Cardiac septum (tissue), 1 donor: Measurements from ENCODE around the gene PRPH. TPM values are rescaled to one million over a fixed set of nuclear protein-coding genes. Genes with fewer than 3 reads are reported as not detected.
"Not testable (repeated sequence)": the region's sequence is repeated elsewhere in the genome, so short reads cannot be mapped to it uniquely, and the experiment has no call there.

Experiments used
- DNase-seq: peaks from one replicate; pipeline ENCODE4 v3.0.0-alpha.2; 2020; ENCODE audit warnings: low spot score
- intact Hi-C: fragments of 100-400 bp; cut with DNase I; formaldehyde crosslinking; loops from one replicate; pipeline ENCODE4 v1.14.0; 2022
- total RNA-seq: library from RNA; stranded (reverse); fragmentation: NEBNext Ultra II Directional; extraction: Animal tissue kit (Norgen Biotek cat#: 25700); gene quantifications from one replicate; pipeline ENCODE4 v1.2.1, GENCODE V29; 2021
- donor health status: DM: no; HTN: no; CAD: no.

PRPH gene
- total RNA-seq, 1 donor from 2014 or later, result 0.38 TPM

GRCh38 chr12:49296836-49297694, 2.1 kb downstream of the PRPH start:
- intact Hi-C loops, result no loop called here
- DNase-seq, result no peak

DNA sequence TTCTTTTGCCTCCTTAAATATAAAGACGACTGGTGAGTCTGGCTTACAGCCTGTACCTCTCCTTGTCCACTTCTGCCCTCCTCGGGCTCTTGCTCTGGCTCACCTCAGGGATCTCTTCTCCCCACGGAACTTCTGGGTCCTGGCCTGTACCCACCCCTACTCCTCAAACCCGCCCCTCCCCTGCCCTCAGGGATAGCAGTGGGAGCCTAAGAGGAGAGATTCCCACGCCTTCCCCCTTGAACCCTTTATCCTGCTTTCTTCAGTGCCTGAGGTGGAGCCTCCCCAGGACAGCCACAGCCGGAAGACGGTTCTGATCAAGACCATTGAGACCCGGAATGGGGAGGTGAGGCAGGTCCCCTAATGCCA, 2.7 kb downstream of the PRPH start:
- intact Hi-C loops, result no loop called here
- no peak for DNase-seq

GRCh38 chr12:49298160-49298559, 3.2 kb downstream of the PRPH start:
- no peak for DNase-seq
- intact Hi-C loops, result no loop called here

- no peak for DNase-seq
- intact Hi-C loops, result no loop called here
Measured at GRCh38 chr12:49301760-49302159, 6.8 kb downstream of the PRPH start.

- DNase-seq, result no peak
Measured at GRCh38 chr12:49304161-49304560, 9.2 kb downstream of the PRPH start.

DNA sequence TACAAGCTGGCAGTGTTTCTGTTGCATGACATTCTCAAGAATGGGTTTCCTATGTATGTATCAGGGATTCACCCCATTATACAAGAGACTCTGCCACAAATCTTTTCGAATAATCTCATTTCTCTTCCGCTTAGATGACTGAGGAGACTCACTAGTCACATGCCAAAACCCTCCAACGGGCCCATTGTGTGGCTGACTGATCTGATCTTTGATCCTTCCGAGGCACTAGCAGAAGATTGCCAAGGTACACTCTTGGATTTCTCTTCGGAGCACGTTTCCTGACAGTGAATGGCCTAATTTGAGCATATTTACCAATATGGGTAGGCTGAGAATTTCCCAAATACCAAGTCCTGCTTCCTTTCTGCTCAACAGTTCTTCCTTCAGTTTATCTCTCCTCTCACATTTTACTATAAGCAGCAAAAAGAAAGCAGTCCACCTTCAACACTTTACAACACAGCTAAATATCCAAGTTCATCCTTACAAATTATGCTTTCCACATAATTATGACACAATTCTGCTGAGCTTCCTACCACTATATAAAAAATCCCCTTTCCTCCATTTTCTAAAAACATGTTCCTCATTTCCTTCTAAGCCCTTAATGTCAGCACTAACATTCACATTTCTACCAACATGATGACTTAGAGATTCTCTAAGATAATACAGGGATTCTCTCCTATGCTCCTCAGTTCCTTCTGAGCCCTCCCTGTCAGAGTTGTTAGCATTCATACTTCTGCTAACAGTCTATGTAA, 11.0 kb downstream of the PRPH start:
- no peak for DNase-seq
- intact Hi-C loops, result no loop called here

More at GRCh38 chr12:49304161-49304560, 9.2 kb downstream of the PRPH start:
- intact Hi-C loops, result no loop called here

DNA sequence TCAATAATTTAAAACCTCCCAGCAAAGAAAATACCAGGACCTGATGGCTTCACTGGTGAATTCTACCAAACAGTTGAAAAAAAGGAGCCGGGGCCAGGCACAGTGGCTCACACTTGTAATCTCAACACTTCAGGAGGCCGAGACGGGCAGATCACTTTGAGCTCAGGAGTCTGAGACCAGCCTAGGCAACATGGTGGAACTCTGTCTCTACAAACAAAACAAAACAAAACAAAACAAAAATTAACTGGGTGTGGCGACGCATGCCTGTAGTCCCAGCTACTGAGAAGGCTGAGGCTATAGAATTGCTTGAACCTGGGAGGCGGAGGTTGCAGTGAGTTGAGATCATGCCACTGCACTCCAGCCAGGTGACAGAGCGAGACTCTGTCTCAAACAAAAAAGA, 14.4 kb downstream of the PRPH start:
- intact Hi-C loops, result no loop called here
- no peak for DNase-seq

- DNase-seq, intact Hi-C loops: not testable (repeated sequence)
Measured at GRCh38 chr12:49310451-49311000, 15.6 kb downstream of the PRPH start.

- no peak for DNase-seq
- intact Hi-C loops, result no loop called here
Measured at GRCh38 chr12:49314811-49315210, 19.9 kb downstream of the PRPH start.

GRCh38 chr12:49317118-49317517, 22.2 kb downstream of the PRPH start:
- intact Hi-C loops, DNase-seq: not testable (repeated sequence)

- DNase-seq, intact Hi-C loops: not testable (repeated sequence)
Measured at GRCh38 chr12:49320411-49321103, 25.6 kb downstream of the PRPH start.

- intact Hi-C loops, result no loop called here
- no peak for DNase-seq
Measured at GRCh38 chr12:49322367-49322707, 27.4 kb downstream of the PRPH start.

DNA sequence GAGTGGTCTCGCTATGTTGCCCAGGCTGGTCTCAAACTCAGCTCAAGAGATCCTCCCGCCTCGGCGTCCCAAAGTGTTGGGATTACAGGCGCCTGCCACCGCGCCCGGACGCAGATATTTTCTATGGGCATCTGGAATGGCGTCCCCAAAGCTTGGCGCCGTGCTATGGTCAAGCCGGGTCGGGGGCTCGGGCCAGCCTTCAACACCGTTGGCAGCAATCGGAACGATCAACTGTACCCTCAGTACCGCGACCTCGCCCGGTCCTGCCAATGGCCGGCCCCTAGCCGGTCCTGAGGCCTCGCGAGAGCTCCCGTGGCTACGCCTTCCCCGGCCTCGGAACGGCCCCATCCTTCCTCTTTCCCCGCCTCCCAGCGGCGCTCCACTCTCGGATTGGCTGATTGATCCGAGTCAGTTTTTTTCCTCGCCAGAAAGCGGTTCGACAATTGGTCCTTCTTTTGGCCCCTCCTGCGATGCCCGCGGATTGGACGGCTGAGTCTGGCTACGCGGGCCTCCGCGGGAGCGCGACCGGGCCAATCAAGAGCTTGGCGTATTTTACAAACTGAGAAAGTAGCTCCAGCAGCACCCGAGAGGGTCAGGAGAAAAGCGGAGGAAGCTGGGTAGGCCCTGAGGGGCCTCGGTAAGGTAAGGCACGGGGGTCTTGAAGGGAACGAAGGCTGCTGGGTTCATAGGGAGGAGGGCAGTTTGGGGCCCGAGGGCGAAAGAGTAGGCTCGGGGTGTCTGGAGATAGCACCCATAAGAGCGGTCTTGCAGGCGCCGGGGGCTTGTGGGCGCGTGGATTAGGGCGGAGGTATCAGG, 28.0 kb downstream of the PRPH start, which contains the start of gene TROAP:
TSS of gene TROAP (plus strand) at position 548 of the 816 bp plus-strand sequence. CDS start 354 bp downstream, outside the sequence.
- intact Hi-C loops, result no loop called here

GRCh38 chr12:49323524-49324097, 28.7 kb downstream of the PRPH start:
- no peak for DNase-seq
- intact Hi-C loops, result no loop called here

More for the DNA sequence above, 28.0 kb downstream of the PRPH start, which contains the start of gene TROAP:
- DNase-seq, result peak; percentile 98

DNA sequence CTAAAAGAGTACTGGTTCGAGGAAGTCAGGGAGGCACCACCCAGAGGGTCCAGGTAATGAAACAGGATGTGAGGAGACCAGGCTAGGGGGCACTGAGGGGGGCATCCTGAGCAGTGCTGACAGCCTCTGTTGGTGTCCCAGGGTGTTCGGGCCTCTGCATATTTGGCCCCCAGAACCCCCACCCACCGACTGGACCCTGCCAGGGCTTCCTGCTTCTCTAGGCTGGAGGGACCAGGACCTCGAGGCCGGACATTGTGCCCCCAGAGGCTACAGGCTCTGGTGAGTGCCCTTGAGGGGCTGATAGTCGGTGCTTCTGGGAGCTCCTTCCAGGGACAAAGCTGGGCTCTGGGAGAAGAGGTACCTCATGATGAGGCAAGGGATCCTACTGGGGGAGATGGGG, 30.7 kb downstream of the PRPH start:
- DNase-seq, result no peak
- intact Hi-C loops, result no loop called here

DNA sequence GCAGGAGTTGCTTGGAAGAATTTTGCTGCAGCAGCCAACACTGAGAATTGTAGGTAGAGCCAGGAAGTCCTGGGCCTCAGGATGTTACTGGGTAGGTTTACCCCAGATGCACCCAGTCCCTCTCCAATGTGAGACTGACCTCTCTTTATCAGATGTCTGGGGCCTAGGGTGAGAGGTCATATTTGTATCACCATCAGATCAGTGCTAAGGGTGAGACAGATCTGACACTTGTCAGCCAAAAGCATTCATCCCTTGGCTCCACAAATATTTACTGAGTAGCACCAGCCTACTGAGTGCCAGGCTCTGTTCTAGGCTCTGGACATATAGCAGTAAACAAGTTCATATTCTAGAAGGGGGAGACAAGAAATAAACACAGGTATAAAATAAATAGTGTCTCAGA, 32.4 kb downstream of the PRPH start:
- intact Hi-C loops, result no loop called here

GRCh38 chr12:49327887-49328286, 32.9 kb downstream of the PRPH start:
- intact Hi-C loops, result no loop called here
- no peak for DNase-seq

More for the DNA sequence above, 32.4 kb downstream of the PRPH start:
- DNase-seq, result no peak

GRCh38 chr12:49328816-49329215, 33.9 kb downstream of the PRPH start:
- no peak for DNase-seq
- intact Hi-C loops, result no loop called here
